Activated naive CD4-positive, alpha-beta T cell treated with anti-CD3 and anti-CD28 coated beads, Interleukin-2, amount 50 U/mL, for 16 hours (primary cell): ENCODE results near the gene DRAM2.
A peak's percentile ranks its signal among the peaks of the same experiment; 100 is the strongest.
"Not testable (repeated sequence)": the region's sequence is repeated elsewhere in the genome, so short reads cannot be mapped to it uniquely, and the experiment has no call there.

ENCODE experiments used
- DNase-seq: peaks from one replicate; pipeline ENCODE4 v3.0.0-alpha.2; 2020

The DRAM2 gene

DNA sequence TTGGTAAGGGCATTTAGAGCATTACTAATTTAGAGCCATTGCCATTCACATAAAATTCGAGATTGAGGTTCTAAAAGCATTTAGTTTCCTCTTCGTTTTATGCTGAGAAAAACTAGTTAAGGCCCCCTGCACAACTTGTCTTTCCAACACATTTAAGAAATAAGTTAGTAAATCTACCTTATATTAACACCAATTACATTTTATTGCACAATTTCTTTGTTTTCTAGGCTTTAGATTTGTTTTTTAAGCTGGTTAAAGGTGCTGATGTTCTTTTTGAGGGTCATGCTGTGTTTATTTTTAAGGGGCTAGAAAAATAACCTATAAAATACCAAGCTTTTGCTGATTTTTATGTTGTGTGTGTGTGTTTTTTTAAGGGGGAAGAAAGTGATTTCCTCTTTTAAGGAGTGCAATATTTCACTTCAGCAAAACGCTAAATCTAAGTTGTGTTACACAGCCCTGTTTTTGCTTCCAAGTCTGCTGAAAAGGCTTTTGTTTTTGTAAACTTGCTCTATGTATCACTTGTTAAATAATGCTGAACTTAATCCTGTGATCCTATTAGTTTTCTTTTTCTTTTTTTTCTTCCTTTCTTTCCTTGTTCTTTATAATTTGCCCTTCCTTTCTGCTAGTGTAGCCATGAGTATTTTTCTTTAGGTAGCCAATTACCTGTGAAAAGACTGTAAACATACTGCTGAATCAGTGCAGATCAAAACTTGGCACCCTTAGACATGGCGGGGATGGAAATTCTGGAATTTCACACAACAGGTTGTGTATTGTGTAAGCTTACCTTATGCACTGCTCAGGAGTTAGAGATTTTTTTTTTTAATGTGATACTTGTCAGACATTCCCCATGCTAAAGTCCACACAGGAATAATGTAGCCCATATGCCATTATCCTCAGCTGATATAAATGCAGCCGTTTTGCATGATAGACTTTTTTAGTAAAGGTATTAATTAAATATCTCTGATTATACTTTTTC is 1.6 kb upstream of the DRAM2 start:
- no peak for DNase-seq

DNA sequence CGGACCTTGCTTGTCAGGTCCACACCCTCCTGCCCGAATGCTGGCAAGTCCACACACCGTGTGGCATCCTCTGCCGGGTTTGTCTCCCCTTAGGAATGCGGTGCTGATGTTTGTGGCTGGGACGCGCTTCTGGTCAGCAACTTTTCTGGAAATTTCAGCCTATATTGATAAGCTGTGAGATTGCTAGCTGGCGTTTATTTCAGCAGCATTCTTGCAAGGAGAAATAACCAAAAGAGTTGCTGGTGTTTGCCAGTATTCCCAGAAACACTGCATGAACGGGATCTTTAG is 731 bp upstream of the DRAM2 start:
- no peak for DNase-seq

DNA sequence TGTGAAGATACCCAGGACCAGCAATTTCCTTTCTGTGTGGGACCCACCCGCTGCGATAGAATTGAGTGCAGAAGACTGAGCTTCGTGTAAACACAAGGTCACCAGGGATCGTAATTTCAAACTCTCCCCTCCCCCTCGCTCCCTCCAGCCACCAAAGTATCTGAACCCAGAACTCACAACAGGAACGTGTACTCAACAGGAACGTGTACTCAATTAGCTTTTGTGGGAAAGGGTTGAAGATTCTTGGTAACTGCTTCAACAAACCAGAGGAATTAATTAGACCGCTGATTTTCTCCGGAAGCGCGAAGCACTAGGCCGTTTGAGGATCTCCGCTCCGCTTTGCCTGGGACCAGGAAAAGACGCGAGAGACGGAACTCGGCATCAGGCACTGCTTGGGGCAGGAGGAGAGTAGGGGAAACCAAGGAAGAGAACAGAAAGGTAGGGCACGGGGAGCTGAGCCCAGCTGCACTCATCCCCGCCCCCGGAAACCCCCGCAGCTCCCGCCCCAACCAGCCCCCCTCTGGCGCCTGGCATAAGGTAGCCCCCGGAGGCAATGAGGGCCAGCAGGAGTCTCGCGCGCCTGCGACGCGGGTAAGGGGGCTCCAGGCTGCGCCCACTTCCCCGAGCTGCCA is 453 bp downstream of the DRAM2 start:
- DNase-seq: peak; percentile 14

DNA sequence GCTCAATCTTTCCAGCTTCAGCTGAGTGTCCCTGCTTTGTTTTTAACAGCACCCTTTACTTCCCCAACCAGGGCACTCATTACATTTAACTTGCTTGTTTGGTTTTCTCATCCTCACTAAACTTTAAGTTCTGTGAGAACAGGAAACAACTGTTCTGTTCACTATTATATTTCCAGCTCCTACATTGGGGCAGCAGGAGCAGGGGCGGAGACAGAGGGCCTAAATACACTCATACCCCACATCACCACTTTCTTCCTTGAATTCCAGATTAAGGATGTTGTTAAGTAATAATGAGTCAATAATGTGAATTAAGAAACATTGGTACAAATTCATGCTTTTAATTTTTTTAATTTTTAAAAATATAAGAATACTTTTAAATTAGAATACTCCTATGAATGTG is 6.0 kb downstream of the DRAM2 start:
- DNase-seq: no peak

DNA sequence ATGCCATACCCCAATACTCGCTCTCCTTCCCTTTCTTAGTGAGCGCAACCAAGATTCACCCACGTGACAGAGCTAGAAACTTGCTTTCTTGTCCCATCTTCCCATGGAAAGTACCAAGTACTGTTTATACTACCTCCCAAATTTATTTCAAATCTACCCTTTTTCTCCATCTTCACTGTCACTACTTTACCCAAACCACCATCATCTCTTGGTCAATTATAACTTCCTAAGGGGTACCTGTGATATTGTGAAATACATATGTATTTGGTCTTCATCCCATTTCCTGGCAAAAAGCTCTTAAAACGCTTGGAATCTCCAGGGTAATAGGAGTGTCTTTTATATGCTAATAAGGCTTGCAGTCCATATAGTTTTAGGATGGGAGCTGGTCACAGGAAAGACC is 8.2 kb downstream of the DRAM2 start:
- no peak for DNase-seq

DNA sequence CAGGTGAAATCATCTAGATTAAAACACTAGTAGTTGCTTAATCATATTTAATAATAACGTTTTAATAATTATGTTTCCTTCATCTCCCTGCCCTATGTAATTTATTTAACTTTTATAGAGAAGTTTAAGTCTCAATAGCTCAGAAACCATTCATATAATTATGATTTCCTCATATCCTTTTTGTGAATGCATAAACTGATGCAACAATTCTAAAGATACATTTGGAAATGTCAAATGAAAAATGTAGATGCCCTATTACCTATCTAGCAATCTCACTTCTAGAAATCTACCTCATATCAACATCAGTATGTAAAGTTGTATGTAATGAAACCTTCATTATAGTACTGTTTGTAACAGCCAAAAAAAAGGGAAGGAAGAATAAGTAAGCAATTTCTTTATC is 10.5 kb downstream of the DRAM2 start:
- DNase-seq: no peak

DNA sequence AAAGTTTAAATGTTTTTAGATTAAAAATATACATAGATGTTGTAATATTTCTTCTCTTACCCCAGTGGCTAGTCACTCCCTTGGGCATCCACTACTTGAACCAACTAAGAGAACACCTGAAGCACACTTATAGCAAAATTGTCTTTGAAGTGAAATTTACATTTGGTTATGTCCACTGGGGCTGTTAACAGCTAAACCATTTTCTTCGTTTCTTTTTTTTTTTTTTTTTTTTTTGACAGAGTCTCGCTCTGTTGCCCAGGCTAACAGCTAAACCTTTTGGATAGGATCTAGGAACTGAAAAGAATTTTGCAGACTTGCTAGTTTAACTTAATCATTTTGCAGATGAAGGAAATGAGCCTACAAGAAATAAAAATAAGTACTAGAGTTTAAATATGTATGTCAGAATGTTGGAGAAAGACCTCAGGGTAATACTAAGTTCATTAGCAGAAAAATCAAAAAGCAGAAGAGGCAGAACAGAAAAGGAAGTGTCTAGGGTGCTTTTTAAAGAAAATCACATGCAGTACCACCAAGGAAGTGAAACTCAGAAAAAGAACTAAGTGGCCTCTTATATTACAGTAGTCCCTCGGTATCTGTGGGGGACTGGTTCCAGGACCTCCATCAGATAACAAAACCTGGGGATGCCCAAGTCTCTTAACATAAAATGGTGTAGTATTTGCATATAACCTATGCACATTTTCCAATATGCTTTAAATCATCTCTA is 11.8 kb downstream of the DRAM2 start:
- no peak for DNase-seq

DNA sequence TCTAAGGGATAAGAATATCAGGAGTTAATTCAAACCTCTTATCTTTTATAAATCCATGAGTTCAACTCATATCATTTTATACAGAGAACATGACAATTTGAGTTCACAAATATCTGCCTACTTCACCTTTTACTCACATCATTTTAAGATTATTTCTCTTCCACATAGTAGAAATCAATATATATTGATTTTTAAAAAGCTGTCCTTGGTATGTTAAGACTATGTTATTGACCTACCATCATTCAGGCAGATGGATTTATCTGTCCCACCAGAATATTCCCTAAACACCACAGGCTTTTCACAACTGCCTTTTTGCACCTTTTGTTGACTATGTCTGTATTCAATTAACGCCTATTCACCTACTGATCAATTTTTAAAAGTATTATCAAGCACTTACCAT is 13.5 kb downstream of the DRAM2 start:
- no peak for DNase-seq

DNA sequence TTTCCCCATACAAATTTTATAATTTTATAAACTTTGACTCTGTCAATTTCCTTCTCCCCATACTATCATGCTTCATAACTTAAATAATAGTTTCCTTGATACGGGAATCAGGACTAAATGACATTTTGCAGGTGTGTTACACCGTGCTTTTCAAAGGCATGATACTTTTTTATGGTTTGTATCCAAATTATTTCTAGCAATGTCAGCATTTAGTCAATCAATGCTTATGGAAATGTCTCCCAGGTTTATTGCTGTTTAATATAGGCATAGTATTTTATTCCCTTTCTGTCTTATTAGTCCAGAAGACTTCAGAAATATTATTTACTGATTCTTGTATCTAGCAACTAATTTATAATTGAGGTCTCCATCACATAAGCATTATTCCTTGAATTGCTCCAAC is 23.4 kb downstream of the DRAM2 start:
- no peak for DNase-seq

DNA sequence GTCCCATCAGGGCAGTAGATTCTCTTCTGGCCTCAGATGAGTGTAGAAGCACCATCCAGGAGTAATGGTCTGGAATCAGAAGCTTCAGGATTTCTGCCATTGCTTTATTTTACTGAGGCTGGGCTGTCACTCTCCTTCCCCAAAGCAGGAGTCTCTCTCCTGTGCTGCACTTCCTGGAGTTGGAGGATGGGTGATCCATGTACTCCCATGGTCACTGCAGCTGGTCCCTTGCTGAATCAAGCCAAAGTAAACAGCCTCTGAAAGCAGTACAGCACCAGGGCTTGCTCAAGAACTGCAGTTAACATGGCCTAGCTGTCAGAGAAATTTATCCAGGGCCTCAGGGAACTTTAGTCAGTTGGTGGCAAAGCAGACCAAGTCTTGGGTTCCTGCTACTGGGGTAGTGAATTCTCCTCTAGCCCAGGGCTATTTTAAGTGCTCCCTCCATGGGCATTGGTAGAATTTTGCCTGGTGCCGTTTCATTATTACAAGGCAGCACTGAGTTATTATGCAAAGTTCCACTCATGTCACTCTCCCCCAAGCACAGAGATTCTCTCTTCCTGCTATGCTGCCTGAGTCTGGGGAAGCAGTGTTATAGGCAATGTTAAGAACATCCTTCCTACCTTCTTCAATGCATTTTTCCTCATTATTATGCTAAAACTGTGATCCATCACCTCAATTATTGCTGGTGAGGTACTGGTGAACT is 29.5 kb downstream of the DRAM2 start:
- DNase-seq: no peak

DNA sequence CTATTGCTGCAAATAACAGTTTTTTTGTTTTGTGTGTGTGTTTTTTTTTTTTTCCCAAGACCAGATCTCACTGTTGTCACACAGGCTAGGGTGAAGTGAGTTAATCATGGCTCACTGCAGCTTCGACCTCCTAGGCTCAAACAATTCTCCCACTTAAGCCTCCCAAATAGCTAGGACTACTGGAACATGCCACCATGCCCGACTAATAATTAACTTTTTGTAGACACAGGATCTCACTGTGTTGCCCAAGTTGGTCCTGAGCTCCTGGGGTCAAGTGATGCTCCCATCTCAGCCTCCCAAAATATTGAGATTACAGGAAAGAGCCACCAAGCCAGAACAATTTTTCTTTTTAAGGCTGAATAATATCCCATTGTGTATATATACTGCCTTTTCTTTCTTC is 34.9 kb downstream of the DRAM2 start:
- no peak for DNase-seq

DNA sequence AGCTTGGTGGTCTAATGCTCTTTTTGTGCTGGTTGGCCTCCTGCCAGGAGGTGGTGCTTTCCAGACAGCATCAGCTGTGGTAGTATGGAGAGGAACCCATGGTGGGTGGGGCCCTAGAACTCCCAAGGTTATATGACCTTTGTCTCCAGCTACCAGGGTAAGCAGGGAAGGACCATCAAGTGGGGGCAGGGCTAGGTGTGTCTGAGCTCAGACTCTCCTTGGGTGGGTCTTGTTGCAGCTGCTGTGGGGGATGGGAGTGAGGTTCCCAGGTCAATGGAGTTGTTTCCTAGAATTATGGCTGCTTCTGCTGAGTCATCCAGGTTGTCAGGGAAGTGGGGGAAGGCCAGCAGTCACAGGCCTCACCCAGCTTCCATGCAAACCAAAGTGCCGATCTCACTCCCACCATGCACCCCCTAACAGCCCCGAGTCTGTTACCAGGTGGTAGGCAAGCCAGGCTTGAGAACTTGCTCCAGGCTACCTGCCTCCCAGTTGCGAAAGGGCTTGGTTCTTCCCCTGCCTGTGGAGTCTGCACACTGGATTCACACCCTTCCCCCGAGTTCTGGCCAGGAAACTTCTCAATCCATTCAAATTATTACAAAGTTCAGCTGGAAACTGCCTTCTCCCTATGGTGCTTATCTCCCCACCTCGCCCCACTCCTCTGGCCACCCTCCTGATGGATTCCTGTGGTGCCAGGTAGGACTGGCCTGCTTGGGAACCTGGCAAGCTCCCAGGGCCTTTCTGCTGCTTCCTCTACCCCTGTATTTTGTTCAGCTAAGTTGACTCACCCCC is 37.8 kb downstream of the DRAM2 start:
- no peak for DNase-seq

DNA sequence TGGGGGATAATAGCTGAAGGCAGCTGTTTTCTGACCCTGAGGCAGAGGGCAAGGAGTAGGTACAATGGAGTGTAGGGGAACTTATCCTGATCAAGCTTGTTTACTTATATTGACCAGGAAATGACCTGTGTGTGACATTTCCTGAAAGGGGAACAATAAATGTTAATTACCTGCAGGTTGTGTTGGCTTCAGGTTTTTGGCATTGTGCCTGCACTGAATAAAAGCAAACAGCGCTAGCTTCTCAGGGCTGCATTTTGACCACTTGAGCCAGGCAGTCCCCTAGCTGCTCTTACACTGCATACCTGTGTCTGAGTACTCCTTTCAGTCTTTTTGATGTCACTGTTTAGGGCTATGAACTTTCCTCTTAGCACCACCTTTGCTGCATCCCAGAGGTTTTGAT is 40.6 kb downstream of the DRAM2 start:
- no peak for DNase-seq

DNA sequence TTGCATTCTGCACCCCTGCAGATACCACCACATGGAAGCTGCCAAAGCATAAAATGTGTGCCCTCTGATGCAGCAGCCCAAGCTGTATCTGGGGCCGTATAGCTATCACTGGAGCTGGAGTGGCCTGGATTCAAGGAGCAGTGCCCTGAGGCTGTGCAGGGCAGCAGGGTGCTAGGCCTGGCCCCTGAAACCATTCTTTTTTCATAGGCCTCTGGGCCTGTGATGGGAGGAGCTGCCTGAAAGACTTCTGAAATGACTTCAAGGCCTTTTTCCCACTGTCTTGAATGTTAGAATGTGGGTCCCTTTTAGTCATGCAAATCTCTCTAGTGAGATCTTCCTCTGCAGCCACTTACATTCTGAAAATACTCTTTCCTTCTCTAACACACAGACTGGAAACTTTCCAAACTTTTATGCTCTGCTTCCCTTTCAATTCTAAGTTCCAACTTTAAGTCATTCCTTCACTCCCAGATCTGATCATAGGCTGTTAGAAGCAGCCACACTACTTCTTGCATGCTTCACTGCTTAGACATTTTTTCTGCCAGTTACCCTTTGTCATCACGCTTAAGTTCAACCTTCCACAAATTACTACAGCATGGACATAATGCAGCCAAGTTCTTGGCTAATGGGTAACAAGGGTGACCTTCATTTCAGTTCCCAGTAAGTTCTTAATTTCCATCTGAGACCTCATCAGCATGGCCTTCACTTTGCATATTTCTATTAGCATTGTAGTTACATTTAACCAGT is 42.4 kb downstream of the DRAM2 start:
- DNase-seq: no peak

DNA sequence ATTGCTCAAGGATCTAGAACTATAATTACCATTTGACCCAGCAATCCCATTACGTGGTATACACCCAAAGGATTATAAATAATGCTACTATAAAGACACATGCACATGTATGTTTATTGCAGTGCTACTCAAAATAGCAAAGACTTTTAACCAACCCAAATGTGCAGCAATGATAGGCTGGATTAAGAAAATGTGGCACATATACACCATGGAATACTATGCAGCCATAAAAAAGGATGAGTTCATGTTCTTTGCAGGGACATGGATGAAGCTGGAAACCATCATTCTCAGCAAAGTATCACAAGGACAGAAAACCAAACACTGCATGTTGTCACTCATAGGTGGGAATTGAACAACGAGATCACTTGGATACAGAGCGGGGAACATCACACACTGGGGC is 44.5 kb downstream of the DRAM2 start:
- DNase-seq: not testable (repeated sequence)

DNA sequence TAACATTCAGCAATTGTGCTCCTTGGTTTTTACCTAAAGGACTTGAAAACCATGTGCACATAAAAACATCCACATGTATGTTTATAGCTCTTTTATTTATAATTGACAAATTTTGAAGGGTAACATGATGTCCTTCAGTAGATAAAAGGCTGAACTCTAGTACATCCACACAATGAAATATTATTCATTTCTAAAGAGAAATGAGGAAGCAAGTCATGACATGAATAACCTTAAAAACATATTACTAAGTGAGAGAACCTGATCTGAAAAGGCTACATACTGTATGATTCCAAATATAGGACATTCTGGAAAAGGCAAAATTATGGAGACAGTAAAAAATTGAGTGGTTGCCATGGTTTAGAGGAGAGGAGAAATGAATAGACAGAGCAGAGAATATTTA is 50.3 kb downstream of the DRAM2 start:
- no peak for DNase-seq

DNA sequence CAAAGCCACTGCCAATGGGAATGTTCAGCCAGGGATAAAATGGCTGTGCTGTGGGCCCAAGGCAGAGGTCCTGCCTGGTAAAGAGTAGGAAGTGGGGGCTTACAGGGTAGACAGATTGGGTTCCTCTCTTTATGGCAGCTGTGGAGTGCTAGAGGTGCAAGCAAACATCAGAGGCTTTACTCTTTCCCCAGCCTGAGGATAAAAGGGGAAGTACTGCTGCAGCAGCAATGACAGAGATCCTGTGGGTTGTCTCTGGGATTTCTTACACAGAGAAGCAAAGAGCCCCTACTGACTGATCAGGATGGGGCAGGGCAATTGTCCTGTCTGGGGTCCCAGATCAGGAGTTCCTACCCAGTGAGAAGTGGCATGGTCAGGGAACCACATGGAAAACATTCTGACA is 54.2 kb downstream of the DRAM2 start:
- DNase-seq: no peak

DNA sequence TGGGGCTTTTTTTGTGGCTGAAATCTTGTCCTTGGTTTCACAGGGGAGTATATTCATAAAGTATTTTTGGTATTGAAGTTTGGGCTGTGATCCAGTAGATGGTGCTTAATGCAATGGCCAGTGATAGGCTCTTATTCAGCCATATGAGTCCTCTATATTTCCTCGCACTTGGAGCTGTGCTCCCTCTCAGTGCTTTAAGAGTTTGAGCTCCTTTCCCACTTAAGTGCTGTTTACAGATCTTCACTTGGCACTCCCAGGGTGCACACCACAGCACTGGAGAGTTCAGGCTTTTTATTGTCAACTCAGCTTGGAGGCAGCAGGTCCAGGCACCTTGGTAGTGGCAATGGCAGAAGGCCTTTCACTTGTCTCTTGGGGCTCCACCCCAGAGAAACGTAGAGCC is 54.9 kb downstream of the DRAM2 start:
- no peak for DNase-seq

DNA sequence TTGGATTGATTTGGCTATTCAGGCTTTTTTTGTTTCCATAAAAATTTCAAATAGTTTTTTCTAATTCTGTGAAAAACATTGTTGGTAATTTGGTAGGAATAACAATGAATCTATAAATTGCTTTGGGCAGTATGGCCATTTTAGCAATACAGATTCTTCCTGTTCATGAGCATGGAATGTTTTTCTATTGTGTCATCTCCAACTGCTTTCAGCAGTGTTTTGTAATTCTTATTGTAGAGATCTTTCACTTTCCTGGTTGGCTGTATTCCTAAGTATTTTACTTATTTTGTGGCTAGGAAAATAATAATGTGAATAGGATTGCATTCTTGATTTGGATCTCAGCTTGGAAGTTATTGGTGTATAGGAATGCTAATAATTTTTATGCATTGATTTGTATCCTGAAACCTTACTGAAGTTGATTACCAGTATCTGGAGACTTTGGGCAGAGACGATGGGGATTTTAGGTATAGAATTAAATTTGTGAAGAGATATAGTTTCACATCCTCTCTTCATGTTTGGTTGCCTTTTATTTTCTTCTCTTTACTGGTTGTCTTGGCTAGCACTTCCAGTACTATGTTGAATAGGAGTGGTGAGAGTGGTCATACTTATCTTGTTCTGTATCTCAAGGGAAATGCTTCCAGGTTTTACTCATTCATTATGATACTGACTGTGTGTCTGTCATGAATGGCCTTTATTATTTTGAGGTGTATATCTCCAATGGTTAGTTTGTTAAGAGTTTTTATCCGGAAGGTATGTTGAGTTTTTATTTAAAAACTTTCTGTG is 57.3 kb downstream of the DRAM2 start:
- DNase-seq: no peak

DNA sequence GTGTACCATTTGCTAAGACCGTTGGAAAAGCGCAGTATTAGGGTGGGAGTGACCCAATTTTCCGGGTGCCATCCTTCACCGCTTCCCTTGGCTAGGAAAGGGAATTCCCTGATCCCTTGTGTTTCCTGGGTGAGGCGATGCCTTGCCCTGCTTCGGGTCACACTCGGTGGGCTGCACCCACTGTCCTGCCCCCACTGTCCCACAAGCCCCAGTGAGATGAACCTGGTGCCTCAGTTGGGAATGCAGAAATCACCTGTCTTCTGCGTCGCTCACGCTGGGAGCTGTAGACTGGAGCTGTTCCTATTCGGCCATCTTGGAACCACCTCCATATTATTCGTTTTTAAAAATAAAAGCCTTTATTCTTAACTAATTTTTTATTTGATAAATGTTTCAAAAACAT is 60.6 kb downstream of the DRAM2 start:
- not testable (repeated sequence) for DNase-seq

DNA sequence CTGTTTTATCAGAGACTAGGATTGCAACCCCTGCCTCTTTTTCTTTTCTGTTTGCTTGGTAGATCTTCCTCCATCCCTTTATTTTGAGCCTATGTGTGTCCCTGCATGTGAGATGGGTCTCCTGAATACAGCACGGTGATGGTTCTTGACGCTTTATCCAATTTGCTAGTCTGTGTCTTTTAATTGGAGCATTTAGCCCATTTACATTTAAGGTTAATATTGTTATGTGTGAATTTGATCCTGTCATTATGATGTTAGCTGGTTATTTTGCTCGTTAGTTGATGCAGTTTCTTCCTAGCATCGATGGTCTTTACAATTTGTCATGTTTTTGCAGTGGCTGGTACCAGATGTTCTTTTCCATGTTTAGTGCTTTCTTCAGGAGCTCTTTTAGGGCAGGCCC is 62.6 kb downstream of the DRAM2 start:
- not testable (repeated sequence) for DNase-seq
